ENCODE data around the gene POLDIP3.

POLDIP3 gene

DNA sequence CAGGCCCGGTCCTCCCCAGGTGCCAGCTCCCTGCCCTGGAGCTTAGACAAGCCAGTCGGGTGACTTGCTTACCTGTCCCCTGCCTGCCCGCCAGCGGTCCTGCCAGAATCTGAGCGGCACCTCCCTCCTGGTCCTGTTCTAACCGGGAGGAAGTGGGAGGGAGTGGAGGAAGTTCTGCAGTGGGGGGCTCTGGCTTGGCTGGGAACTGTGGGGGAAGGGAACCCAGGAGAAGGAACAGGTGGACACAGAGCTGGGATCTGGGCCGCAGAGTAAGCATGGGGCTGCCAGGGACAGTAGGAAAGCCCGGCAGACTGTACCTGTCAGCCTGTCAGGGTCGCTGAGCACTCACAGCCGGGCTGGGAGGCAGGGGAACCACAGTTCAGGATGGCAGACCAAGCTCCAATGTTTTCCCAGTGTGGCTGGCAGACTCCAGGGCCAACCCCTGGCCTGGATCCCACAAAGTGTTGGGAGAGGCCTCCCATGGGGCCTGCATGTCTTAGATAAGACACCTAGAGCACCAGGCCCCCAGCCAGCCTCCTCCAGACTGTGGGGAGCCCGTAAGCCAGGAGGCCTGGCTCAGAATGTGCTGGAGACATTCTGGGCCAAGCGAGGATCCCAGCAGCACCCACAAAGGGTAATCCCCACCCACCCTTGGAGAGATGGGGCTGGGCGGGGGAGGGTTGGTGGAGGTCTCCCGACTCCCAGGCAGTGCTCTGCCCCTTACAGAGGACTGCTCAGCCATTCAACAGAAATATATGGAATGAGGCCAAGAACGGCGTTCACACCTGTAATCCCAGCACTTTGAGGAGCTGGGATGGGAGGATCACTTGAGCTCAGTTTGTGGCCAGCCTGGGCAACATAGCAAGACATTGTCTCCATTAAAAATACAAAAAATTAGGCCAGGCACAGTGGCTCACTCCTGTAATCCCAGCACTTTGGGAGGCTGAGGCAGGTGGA is 32.2 kb upstream of the POLDIP3 start:
- no peak for TF ChIP-seq CTCF (IDR thresholded peaks at IDR 0.05; ENCODE audit: insufficient read depth, low read length, poor library complexity, severe bottlenecking)
- peaks cover 5% of the 10 kb centered on the region for H3K36me3 ChIP-seq (ENCODE audit: control insufficient read depth, insufficient read depth, low read length)
- H3K27me3 ChIP-seq (replicated peaks; ENCODE audit: control insufficient read depth, insufficient read depth, low read length): no peaks in the 10 kb centered on the region
- H3K4me3 ChIP-seq (replicated peaks; ENCODE audit: low read depth, low read length): no peak overlapping the region
- no peak for DNase-seq (ENCODE audit: extremely low read depth, insufficient read length)

DNA sequence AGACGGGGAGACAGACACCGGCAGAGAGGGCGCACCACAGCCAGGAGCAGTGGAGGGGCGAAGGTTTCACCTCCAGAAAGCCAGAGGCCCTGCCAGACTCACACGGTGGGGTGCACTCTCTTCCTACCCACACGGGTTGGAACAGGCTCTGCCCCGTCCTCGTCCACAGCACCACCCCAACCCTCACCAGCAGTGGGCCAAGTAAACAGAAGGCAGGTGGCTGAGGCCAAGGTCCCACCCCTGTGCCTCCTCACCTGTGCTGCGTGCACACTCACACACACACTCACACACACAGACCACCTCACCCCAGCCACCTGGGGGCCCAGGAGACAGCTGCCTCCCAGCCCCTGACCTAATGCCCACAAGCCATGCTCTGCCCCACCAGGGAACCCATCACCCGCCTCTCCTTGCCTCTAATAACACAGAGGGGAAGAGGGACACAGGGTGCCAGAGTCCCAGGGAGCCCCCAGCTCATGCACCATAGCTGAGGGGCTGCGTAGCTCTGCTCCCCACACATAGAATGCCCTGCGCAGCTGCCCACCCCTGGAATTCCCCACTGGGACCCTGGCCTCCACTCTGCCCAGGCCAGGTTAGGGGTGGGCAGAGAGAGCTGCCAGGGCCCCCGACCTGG is 31.4 kb upstream of the POLDIP3 start:
- TF ChIP-seq CTCF (IDR thresholded peaks at IDR 0.05; ENCODE audit: insufficient read depth, low read length, poor library complexity, severe bottlenecking): no peak
- no peak for DNase-seq (ENCODE audit: extremely low read depth, insufficient read length)
- H3K36me3 ChIP-seq (ENCODE audit: control insufficient read depth, insufficient read depth, low read length): peaks cover 5% of the 10 kb centered on the region
- no peak overlapping the region for H3K4me3 ChIP-seq (replicated peaks; ENCODE audit: low read depth, low read length)
- no peaks in the 10 kb centered on the region for H3K27me3 ChIP-seq (replicated peaks; ENCODE audit: control insufficient read depth, insufficient read depth, low read length)

GRCh38 chr22:42645341-42645937 is 30.8 kb upstream of the POLDIP3 start:
- Histone ChIP-seq H3K4me3 (replicated peaks; ENCODE audit: low read depth, low read length) (no peak overlapping the region), H3K36me3 (ENCODE audit: control insufficient read depth, insufficient read depth, low read length) (peaks cover 5% of the 10 kb centered on the region), H3K27me3 (replicated peaks; ENCODE audit: control insufficient read depth, insufficient read depth, low read length) (no peaks in the 10 kb centered on the region)
- TF ChIP-seq CTCF (IDR thresholded peaks at IDR 0.05; ENCODE audit: insufficient read depth, low read length, poor library complexity, severe bottlenecking): no peak
- DNase-seq (ENCODE audit: extremely low read depth, insufficient read length): no peak

GRCh38 chr22:42644422-42645340 is 30.0 kb upstream of the POLDIP3 start:
- no peak for TF ChIP-seq CTCF (IDR thresholded peaks at IDR 0.05; ENCODE audit: insufficient read depth, low read length, poor library complexity, severe bottlenecking)
- H3K4me3 ChIP-seq (replicated peaks; ENCODE audit: low read depth, low read length): no peak overlapping the region
- DNase-seq (ENCODE audit: extremely low read depth, insufficient read length): no peak
- peaks cover 5% of the 10 kb centered on the region for H3K36me3 ChIP-seq (ENCODE audit: control insufficient read depth, insufficient read depth, low read length)
- no peaks in the 10 kb centered on the region for H3K27me3 ChIP-seq (replicated peaks; ENCODE audit: control insufficient read depth, insufficient read depth, low read length)
